Mesothelial cell of epicardium (in vitro differentiated cells): ENCODE measurements around the gene UBE2J1. TPM values are rescaled to one million over a fixed set of nuclear protein-coding genes. Genes with fewer than 3 reads are reported as not detected.

Source experiments
- DNase-seq, 2 experiments: peaks; one replicate each; pipeline ENCODE4 v3.0.0; 2021; ENCODE audit warnings: low spot score in 2 of 2; ENCODE audit not compliant: unreplicated experiment in 2 of 2
- H3K27ac Mint-ChIP-seq: 2 replicates; pipeline ENCODE4 v1.8.0; 2021; ENCODE audit warnings: mixed read lengths
- H3K27me3 Mint-ChIP-seq: 2 replicates; pipeline ENCODE4 v1.8.0; 2021; ENCODE audit warnings: low read depth, mixed read lengths
- H3K36me3 Mint-ChIP-seq: 2 replicates; pipeline ENCODE4 v1.8.0; 2021; ENCODE audit warnings: mixed read lengths
- H3K4me1 Mint-ChIP-seq: 2 replicates; pipeline ENCODE4 v1.8.0; 2021; ENCODE audit warnings: mixed read lengths
- H3K4me3 Mint-ChIP-seq: 2 replicates; pipeline ENCODE4 v1.8.0; 2021; ENCODE audit warnings: mild to moderate bottlenecking, moderate library complexity, mixed read lengths
- H3K9me3 Mint-ChIP-seq: 2 replicates; pipeline ENCODE4 v1.8.0; 2021; ENCODE audit warnings: mixed read lengths
- CTCF ChIP-seq: fragments of 200-600 bp; sonication (generic); IDR thresholded peaks from one replicate; pipeline ENCODE4 v1.5.0; 2021; ENCODE audit warnings: antibody characterized with exemption; ENCODE audit not compliant: unreplicated experiment
- total RNA-seq: library from RNA; stranded (reverse); gene quantifications from 3 replicates; pipeline ENCODE4 v1.2.1, GENCODE V29; 2021

The UBE2J1 gene
- total RNA-seq, 1 donor from 2014 or later, result 32.2 TPM

DNA sequence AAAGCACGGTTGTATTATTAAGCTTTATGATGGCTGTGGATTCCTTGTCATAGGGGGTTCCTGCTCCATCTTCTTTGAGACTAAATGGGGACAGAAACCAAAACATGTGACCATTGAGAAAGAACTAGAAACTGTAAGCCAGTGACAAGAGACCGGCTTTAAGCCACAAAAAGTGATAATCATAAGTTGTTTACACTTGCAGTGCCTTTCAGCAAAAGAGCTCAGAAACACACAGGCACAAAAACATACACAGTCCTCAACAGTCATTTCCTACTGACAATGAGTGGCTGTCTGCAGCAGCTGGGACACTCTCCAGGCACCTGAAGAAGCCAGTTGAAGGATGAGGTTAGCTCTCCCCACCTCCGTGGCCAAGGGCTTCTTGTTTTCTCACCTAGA lies 20.0 kb upstream of the UBE2J1 start:
- DNase-seq, result no peak
- H3K4me1 Mint-ChIP-seq, result peaks cover 13% of the 10 kb centered on the region
- no peaks in the 10 kb centered on the region for H3K36me3 Mint-ChIP-seq
- no peaks in the 10 kb centered on the region for H3K9me3 Mint-ChIP-seq
- no peak overlapping the region for H3K4me3 Mint-ChIP-seq
- H3K27me3 Mint-ChIP-seq, result no peaks in the 10 kb centered on the region
- no peak for TF ChIP-seq CTCF
- H3K27ac Mint-ChIP-seq, result no peak overlapping the region

DNA sequence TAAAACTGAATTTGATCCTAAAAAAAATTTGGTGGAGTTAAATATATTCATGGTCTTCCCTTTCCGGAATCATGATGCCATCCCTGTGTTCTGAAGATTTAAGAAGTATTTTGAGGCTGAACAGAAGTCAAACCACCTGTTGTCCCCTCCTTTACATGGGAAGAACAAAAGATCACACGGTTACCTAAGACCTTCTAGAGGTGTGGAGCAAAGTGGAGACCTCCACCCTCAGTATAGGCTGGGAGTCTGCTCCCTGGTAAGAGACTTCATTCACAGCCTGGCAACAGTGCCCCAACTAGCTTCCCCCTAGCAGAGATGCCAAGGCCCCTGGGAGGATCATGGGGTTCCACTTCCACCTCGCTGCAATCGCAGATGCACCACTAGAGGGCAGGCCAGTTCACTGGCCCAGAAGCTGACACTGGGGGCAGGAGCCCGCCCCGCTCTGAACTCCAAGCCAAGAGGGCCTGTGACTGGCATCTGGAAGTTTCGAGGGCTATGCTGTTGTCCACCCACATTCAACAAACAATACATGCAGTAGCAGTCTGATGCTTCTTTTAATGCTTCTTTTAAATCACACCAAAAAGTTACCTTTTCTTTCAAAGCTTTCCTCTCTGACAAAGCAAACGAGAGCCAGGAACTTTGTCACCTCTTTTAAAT lies 19.5 kb upstream of the UBE2J1 start:
- Mint-ChIP-seq H3K27me3 (no peaks in the 10 kb centered on the region), H3K27ac (no peak overlapping the region), H3K9me3 (no peaks in the 10 kb centered on the region), H3K4me1 (peaks cover 13% of the 10 kb centered on the region), H3K36me3 (no peaks in the 10 kb centered on the region), H3K4me3 (no peak overlapping the region)
- peak; percentile 79 for TF ChIP-seq CTCF
- peak; percentile 28 to 75 for DNase-seq

GRCh38 chr6:89368999-89369398 lies 16.5 kb upstream of the UBE2J1 start:
- H3K9me3 Mint-ChIP-seq, result no peaks in the 10 kb centered on the region
- no peak for TF ChIP-seq CTCF
- H3K27me3 Mint-ChIP-seq, result no peaks in the 10 kb centered on the region
- no peaks in the 10 kb centered on the region for H3K36me3 Mint-ChIP-seq
- DNase-seq, result no peak
- H3K27ac Mint-ChIP-seq, result no peak overlapping the region
- no peak overlapping the region for H3K4me3 Mint-ChIP-seq
- peaks cover 7% of the 10 kb centered on the region for H3K4me1 Mint-ChIP-seq

DNA sequence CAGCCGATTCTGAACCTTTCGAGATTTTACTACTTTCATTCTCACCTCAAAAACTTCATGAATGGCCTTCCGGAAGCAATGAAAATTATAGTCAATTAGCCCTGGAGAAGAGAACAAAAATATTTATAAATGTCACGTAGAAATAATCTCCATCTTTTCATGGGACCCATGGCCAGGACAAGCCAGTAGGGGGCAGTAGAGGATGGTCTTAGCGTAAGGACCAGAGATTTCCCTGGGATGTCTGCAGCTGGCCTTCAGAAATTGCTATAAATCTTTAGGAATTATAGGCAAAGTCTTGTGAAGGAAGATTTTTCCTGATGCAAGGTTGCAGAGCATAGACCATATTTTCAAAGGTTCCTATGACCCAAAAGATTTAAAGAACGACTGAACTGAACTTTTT lies 15.6 kb upstream of the UBE2J1 start:
- no peaks in the 10 kb centered on the region for H3K36me3 Mint-ChIP-seq
- H3K27me3 Mint-ChIP-seq, result no peaks in the 10 kb centered on the region
- no peak overlapping the region for H3K4me3 Mint-ChIP-seq
- H3K4me1 Mint-ChIP-seq, result peaks cover 7% of the 10 kb centered on the region
- DNase-seq, result peak in 1 of 2 experiments; percentile 66
- peak; percentile 81 for TF ChIP-seq CTCF
- H3K9me3 Mint-ChIP-seq, result no peaks in the 10 kb centered on the region
- no peak overlapping the region for H3K27ac Mint-ChIP-seq

GRCh38 chr6:89364586-89364985 lies 12.1 kb upstream of the UBE2J1 start:
- H3K4me1 Mint-ChIP-seq, result peaks cover 7% of the 10 kb centered on the region
- no peaks in the 10 kb centered on the region for H3K27me3 Mint-ChIP-seq
- no peaks in the 10 kb centered on the region for H3K9me3 Mint-ChIP-seq
- H3K4me3 Mint-ChIP-seq, result no peak overlapping the region
- no peaks in the 10 kb centered on the region for H3K36me3 Mint-ChIP-seq
- no peak for DNase-seq
- no peak overlapping the region for H3K27ac Mint-ChIP-seq
- TF ChIP-seq CTCF, result no peak

DNA sequence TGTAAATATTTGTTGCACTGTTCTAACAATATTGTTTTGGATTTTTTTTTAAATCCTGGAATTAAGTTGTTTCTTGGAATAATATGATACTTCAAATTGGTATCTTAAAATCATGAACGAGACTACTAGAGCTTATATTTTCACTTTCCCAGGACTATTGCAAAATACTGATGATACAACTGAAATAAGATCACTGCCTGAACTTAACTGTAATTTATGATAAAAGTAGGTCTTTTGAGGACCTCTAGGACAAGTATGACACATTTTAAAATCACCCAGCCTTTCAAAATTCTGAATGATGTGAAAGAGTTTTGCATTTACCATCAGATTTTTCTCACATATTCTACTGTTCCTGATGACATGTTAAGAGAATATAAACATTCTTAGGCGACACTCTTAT lies 8.6 kb upstream of the UBE2J1 start:
- Mint-ChIP-seq H3K4me3 (no peak overlapping the region), H3K36me3 (no peaks in the 10 kb centered on the region), H3K27ac (no peak overlapping the region), H3K9me3 (no peaks in the 10 kb centered on the region), H3K4me1 (no peaks in the 10 kb centered on the region), H3K27me3 (no peaks in the 10 kb centered on the region)
- no peak for DNase-seq
- TF ChIP-seq CTCF, result no peak
